ENCODE data around the gene ZBTB47.

- TF ChIP-seq EZH2 (IDR thresholded peaks at IDR 0.05; ENCODE audit: borderline replicate concordance) = no peak
- TF ChIP-seq CTCF (IDR thresholded peaks at IDR 0.05; ENCODE audit: poor library complexity) = no peak
- no peak for TF ChIP-seq EZH2phosphoT487 (IDR thresholded peaks at IDR 0.05; ENCODE audit: low read depth, severe bottlenecking, unreplicated experiment)
These were observed 40.0 kb downstream of the ZBTB47 start for GRCh38 chr3:42693530-42693930.

All from hepatocyte (in vitro differentiated cells).